HG02571 (cell line): ENCODE measurements around the gene CTAGE4.
A peak's percentile ranks its signal among the peaks of the same experiment; 100 is the strongest.
"Not testable (repeated sequence)": the region's sequence is repeated elsewhere in the genome, so short reads cannot be mapped to it uniquely, and the experiment has no call there.

Source experiments
- ATAC-seq: cut with Tn5 transposase; IDR thresholded peaks from one replicate; pipeline ENCODE4 v1.9.1; 2021; ENCODE audit warnings: mild to moderate bottlenecking, moderate library complexity; ENCODE audit not compliant: unreplicated experiment

The CTAGE4 gene, protein sequence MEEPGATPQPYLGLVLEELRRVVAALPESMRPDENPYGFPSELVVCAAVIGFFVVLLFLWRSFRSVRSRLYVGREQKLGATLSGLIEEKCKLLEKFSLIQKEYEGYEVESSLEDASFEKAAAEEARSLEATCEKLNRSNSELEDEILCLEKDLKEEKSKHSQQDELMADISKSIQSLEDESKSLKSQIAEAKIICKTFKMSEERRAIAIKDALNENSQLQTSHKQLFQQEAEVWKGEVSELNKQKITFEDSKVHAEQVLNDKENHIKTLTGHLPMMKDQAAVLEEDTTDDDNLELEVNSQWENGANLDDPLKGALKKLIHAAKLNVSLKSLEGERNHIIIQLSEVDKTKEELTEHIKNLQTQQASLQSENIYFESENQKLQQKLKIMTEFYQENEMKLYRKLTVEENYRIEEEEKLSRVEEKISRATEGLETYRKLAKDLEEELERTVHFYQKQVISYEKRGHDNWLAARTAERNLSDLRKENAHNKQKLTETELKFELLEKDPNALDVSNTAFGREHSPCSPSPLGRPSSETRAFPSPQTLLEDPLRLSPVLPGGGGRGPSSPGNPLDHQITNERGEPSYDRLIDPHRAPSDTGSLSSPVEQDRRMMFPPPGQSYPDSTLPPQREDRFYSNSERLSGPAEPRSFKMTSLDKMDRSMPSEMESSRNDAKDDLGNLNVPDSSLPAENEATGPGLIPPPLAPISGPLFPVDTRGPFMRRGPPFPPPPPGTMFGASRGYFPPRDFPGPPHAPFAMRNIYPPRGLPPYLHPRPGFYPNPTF

DNA sequence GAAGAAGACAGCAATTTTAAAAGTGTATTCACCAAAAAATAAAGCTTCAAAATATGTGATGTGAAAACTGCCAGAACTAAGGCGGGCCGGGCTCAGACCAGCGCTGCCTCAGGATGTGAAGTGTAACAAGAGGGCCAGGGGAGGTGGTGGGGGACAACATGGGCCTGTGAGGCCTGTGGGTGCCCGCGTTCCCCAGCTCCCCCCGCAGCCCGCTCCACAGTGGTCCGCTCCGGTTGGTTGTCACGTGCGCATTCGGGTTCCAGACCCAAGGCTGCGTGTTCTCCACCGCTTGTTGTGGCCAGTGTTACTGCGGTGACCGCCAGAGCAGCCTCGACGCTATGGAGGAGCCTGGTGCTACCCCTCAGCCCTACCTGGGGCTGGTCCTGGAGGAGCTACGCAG, at the start of gene CTAGE4:
Gene CTAGE4, plus strand, starts transcription at position 301 of the 400 bp plus-strand sequence. Its CDS starts 38 bp downstream, at position 339.
- not testable (repeated sequence) for ATAC-seq

DNA sequence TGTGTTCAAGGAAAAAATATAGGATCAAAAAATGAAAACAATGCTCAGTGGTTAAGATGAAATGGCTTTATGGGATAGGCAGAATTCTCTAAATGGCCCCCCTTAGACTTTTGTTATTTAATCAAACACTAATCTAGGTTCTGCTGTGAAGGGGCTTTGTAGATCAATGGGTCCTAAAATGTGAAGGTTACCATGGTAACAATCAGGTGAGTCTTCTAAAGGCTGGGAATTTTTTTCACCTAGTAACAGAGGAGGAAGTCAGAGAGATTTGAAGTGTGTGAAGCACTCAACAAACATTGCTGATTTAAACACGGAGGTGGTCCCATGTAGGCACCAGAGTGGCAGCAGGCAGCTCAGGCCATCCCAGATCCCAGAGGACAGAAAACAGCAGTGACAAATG, 49.1 kb upstream of the CTAGE4 start:
- ATAC-seq = no peak

DNA sequence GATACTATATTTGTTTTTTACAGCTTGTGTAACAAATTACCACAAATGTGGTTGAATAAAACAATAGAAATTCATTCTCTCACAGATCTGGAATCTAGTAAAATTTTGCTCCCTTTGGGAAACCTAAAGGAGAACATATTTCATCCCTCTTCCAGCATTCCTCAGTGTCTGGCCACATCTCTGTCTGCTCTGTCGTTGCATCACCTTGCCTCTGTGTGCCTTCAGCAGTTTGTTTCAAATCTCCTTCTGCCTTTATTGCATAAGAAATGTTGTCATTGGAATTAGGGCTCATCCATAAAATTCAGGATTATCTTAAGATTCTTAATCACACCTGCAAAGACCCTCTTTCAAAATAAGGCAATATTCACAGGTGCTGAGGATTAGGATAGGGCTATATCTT, 45.8 kb upstream of the CTAGE4 start:
- no peak for ATAC-seq

DNA sequence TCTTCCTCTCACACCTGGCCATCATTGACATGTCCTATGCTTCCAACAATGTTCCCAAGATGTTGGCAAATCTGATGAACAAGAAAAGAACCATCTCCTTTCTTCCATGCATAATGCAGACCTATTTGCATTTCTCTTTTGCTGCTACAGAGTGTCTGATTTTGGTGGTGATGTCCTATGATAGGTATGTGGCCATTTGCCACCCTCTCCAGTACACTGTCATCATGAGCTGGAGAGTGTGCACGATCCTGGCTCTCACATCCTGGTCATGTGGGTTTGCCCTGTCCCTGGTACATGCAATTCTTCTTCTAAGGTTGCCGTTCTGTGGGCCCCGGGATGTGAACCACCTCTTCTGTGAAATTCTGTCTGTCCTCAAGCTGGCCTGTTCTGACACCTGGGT, 41.1 kb upstream of the CTAGE4 start:
- no peak for ATAC-seq

DNA sequence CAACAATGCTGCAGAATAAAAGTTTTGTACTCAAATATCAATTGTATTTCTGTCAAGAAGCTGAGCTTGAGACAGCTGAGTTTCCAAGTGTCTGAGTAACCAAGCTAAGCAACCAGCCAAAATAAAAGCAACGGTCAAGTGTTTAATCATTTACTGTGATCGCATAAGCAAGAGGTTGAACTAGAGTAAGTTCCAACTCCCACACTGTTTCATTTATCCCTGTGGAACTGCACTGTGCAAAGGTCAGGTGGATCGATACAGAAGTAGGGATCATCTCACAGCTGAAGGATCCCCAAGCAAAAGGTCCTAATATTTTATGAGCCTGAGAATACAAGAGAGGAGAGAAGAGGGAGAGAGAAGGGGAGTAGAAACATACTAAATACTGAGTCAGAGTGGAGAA, 38.8 kb upstream of the CTAGE4 start:
- no peak for ATAC-seq

DNA sequence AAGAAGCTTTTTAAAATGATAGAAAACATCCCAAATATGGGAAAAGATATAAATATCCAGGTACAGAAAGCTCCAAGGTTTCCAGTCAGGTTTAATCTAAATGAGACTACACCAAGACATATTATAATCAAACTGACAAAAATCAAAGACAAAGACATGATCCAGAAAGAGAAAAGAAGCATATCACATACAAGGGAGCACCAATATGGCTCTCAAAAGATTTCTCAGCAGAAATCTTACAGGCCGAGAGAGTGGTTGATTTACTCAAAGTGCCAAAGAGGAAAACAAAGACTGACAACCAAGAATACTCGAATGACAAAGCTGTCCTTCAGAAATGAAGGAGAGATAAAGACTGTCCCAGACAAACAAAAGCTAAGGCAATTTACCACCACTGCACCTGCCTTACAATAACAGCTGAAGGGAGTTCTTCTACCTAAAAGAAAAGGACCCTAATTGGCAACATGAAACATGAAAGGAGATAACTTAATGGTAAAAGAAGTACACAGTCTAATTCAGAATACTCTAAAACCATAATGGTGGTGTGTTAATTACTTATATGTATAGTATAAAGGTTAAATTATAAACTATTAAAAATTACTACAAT, 34.9 kb upstream of the CTAGE4 start:
- ATAC-seq = no peak

DNA sequence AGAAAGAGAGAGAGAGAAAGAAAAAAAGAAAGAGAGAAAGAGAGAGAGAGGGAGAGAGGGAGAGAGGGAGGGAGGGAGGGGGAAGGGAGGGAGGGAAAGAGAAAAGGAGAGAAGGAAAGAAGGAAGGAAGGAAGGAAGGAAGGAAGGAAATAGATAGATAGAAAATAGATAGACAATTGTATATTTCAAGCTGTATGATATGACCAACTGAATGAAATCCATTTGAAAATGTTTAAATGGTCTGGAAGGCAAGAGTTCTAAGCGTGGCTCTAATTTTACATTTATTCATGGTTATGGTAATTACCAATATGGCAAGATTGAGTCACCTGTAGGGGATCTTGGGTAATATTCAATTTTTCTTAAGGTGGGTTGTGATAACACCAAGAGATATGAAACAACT, 24.4 kb upstream of the CTAGE4 start:
- no peak for ATAC-seq

DNA sequence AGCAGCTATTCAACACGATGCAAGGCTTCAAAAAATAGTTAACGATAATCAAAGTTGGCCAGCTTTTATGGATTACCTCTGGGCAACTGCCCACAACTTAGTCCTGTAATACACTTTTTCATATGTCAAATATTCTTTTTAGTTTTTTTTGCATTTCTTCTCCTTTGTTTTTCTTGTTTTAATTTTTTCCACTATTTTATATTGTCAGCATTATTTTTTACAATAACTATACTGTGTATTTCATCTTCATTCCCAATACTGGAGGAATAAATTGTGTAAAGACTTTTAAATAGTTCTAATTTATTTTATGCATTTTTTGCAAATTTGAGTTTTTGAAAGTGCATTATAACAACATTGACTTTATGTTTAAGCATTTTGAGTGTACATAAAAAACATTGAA, 18.5 kb upstream of the CTAGE4 start:
- ATAC-seq = no peak

DNA sequence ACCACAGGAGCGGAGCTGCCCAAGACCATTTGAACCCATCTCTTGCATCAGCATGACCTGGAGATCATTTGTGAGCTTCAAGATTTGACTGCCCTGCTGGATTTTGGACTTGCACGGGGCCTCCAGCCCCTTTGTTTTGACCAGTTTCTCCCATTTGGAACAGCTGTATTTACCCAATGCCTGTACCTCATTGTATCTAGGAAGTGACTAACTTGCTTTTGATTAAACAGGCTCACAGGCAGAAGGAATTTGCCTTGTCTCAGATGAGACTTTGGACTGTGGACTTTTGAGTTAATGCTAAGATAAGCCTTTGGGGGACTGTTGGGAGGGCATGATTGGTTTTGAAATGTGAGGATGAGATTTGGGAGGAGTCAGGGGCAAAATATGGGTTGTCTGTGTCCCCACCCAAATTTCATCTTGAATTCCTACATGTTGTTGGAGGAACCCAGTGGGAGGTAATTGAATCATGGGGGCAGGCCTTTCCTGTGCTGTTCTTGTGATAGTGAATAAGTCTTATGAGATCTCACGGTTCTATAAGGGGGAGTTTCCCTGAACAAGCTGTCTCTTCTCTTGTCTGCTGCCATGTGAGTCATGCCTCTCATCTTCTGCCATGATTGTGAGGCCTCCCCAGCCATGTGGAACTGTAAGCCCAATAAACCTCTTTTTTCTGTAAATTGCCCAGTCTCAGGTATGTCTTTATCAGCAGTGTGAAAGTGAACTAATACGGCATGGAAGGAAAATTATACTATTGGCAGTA, 11.5 kb upstream of the CTAGE4 start:
- ATAC-seq = not testable (repeated sequence)

DNA sequence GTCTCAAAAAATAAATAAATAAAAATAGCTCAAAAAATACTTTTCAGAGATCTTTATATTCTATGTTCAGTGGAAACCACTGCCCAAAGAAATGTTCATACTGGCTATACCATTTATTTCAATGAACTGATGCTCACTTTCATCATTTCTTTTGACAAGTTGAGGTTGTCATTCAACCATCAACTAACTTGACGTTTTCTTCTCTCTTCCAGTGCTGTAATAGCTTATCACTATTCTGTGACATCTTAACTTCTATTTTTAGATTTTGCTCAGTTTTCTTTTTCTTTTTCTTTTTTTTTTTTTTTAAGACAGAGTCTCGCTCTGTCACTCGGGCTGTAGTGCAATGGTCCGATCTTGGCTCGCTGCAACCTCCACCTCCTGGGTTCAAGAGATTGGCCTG, 8.7 kb upstream of the CTAGE4 start:
- no peak for ATAC-seq

DNA sequence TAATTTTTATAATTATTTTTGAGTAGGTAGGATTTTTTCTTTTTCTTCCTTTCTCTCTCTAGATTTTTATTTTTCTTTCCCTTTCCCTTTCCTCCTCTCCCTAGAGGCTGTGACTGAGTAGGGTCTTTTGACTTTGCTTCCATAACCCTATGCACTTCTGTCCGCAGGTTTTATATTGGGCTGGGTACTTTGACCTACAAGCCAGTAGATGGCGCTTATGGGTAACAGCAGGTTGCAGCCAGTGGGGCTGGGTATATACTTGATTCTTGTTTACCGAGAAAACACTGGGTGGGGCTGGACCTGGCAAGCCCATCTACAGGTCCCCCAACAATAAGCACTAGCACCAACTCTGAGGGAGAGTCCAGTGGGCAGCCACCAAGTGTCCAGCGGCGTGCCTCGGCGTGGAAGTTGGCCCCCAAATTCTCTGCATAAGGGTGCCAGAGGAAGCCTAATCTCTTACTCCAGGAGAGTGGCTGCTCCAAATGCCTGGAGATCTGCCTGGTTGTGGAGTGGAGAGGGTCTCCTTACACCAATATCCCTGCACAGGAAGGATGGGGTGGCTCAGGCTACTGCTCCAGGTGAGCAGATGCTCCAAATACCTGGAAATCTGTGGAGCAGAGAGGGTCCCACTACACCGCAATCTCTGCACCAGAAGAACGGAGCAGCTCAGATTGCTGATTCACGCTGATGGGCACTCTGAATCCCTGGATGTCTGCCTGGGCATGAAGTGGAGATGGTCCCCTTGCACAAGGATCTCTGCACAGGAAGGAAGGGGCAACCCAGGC, 4.7 kb upstream of the CTAGE4 start:
- ATAC-seq = peak; percentile 94

DNA sequence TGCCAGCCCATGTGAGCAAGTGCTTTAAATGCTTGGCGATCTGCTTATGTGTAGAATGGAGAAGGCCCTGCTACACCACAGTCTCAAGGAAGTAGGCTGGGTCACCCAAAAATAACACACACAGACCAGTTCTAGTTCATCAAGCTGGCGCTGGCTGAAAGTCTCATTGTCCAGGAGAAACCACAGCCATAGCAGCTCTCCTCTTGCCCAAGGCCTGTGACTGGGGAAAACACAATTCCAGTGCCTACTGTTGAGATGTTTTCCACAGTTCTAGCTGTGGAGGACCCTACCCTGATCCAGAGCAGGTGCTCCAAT, 4.1 kb upstream of the CTAGE4 start:
- not testable (repeated sequence) for ATAC-seq

DNA sequence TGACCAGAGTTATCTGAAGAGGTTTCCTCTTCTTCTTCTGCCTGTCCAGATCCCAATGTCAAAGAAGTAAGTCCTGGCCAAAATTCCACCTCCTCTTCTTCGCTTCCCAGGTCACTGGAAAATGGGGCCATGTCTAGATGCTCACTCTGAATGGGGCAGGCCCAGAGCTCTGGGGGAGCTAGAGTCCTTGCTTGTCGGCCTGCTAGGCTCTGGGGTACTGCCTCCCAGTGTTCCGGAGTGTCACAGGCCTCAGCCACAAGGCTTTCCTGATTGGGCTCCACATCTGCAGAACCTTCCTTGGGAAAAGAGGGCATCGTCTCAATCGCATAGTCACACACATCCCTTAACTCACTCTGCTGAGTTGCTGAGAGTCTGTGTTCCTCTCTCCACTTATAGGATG, 4.6 kb downstream of the CTAGE4 start:
- not testable (repeated sequence) for ATAC-seq

DNA sequence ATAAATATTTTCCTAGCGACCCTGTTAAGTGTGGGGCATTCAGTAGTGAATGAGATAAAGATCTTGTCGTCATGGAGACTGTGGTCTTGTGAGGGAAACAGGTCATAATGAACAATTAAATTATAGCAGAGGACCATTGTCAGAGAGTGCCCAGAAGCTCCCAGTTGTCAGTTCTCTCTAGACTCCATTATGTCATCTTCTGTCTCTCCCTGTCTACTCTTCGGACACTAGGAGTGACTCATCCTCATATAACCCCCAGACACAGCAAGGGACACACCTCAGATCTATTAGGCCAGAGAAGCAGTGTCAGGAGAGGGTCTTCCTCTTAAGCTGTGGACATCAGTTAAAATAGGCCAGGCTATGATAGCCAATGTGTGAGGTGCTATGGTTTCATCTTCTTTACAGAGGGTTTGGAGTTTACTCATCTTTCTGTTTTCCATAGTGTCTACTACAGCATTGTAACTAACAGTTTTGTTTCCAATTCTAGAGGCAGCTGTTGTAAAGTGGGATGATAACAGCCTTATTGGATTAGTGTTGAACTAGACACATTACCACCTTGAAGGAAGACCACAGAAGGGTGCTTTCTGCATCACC, 5.4 kb downstream of the CTAGE4 start:
- ATAC-seq = not testable (repeated sequence)

DNA sequence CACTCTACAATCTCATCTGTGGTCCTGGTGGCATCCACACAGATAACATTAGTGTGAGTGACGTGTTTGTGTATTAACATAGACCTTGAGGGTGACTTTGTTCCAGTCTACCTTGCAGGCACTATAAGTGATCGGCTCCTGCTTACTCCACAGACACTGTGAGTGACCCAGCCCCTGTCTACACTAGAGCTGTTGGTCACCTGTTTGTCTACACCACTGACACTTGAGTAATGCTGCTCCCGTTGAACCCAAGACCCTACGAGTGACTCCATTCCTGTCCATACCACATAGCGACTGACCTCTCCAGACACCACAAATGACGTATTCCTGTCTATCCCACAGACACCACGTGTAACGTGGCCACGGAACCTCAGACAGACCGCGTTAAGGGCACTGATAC, 10.5 kb downstream of the CTAGE4 start:
- ATAC-seq = not testable (repeated sequence)

DNA sequence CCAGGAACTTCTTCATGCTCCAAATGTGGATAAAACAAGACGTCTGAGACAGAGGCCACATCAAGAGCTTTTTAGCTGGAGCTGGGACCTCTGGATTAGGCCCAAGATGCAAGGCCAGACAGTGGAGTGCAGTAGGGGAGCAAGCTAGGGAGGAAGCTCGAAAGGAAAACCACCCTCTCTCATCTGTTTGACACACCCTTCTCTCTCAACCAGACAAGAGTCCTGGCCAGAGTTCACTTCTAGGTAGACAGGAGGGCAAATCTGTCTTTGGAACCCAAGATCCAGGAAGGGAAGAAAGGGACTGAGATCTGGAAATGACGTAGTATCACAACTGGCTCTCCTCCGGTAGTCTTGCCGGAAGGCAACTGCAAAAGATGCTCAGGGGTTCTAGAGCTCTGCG, 11.2 kb downstream of the CTAGE4 start:
- ATAC-seq = not testable (repeated sequence)

DNA sequence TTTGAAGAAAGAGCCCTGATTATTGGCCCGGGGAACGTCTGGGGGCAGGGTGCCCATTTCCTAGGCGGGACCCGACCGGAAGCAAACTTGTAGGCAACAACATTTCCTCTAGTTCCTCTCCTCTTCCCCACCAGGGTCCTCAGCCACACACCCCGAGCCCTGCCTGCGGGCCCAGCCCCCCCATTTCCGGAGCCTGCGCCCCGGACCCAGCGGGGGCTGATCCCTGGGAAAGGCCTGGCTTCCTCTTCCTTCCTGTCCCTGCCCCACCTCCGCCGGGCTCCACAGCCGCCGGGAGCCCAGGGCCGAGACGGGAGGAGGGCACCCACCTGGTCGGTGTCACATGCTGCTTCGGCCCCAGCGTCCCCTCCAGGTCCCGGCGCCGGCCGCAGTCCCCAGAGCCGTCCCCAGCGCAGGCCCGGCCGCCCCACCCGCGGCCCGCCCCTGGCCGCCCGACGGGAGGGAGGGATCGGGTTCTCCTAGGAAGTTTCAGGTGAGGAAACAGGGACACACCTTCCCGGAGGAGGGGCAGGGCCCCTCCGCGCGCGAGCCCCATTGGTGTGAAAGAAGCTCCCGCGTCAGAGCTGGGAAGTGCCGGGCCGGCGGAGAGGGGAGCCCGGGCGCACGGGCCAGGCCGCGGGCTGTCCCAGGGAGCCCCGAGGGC, 12.1 kb downstream of the CTAGE4 start, which contains the start of gene ARHGEF35:
Gene ARHGEF35, minus strand, starts transcription at position 622 of the 661 bp plus-strand sequence. CDS start 7,450 bp downstream, outside the sequence.
- peak; percentile 59 for ATAC-seq

DNA sequence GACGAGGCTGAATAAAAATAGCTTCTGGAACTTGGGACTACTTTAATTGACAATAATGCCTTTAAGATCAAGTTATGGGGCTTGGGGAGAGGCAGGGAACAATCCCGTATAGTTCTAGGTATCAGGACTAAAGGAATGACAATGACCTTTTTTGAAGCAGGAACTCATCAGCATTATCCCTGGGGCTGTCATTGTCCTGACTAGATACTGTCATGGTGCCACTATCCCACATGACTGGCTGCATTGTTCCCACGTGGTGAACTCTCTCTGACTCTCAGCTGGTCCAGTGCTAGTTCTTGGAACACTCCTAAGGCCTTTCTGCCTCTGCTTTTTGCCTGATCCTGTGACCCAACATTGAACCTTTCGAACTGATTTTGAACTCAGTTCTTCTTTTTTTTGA, 15.7 kb downstream of the CTAGE4 start:
- not testable (repeated sequence) for ATAC-seq

DNA sequence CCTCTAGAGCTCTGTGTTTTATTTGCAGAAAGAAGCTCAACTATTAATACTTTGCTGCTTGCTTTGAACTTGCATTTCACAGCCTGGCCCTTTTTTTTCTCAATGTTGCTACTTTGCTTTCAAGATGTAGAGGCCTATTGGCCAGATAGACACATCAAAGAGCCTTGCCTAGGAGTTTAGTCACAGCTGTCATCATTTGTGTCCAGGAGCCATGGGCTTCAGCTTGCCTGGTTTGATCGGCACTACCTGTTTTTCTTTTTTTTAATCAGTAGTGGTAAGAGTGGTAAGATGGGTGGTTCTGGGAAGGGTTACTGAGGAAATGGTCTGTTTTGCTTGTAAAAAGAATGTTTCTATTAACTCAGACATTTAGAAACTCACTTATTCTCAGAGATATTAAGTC, 18.7 kb downstream of the CTAGE4 start:
- not testable (repeated sequence) for ATAC-seq
